ENCODE measurements around the gene TBL3.
"Not testable (repeated sequence)": the region's sequence is repeated elsewhere in the genome, so short reads cannot be mapped to it uniquely, and the experiment has no call there.

Gene TBL3

DNA sequence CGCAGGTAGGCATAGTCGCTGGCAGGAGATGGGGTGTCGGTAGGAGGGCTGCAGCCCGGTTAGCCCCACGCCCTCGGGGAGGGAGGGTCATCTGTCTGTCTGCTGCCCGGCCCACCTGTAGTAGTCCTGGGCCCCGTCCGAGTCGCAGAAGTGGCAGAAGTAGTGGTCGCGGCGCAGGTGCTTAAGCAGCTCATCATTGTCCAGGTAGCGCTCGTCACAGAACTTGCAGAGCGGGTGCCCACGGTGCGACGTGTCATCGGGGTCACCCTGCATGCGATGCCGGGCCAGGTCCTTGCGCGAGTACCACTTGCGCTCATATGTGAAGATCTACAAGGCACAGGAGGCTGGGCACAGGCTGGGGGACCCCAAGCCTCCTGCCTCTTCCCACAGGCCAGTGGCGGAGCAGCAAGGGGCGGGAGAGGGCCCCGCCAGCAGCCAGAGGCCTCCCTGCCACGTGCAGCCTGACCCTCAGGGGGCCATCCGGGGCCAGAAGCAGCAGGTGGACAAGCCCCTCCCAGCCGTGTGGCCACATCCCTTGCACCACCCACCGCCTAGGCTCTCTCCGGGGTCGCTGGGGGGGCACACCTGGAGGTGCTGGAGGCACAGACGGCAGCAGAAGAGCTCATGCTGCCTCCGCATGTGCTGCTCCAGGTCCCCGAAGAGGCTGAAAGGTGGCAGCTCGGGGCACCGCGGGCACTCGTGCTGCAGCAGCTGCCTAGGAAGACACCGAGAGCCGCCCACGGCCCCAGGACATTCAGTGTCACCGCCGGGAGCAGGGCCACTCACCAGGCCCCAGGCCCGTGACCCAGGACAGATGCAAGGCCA is 30.8 kb downstream of the TBL3 start:
- no peak for DNase-seq

DNA sequence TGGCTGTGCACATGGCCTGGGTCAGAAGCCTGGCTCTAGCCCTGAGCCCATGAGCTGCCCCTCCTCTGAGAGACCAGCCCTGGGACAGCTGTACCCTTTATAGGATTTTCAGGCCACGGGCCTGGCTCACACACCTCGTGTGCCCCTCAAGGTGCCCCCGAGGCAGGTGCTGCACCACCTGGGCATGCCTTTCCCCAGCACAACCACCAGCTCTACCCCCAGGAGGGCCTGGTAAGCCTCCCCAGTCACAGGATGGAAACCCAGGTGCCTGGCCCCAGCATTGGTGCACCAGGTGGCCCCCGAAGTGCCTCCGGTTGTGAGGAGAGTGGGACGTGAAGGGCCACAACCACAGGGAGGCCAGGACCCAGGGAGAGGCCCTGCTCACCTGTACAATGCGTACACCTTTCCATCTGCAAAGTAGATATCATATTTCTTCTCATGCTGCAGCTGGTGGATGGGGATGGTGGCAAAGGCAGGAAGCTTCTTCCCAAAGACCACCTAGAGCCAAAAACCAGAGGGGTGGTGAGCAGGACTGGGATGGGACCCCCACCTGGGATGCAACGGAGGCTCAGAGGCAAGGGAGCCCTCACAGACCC is 31.5 kb downstream of the TBL3 start:
- DNase-seq, result no peak

DNA sequence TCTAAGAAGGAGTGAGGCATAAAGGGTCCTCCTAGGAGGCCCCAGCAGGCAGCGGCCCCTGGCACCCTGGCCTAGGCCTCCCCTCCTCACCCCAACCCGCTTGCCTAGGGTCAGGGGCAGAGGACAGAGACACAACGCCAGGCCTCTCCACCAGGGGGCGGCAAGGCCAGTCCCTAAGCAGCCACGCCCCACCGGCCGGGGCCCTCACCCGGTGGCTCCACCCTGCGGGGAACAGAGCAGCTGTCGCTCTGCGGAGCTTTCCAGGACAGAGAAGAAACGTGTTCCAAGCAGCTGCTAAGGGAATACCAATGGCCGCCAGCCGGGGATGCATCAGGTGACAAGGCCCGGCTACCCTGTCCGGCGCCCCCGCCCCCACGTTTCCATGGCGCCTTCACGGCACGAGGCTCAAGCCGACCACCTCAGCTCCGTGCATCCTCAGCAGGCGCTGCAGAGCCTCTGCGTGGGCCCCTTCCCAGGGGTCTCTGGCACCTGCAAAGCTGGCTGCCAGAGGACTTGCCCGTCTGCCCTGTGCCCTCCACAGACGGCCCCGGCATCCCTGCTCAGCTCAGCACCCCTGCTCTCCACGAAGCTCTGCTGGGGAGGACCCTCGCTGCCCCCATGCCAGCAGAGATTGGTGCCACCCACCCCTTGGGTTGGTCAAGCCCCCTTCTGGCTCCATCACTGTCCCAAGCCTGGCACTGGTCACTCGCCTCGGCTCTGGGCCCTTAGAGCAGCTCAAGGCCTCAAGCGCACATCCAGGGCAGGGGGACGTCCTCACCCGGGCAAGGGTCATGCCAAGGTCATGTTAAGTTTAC is 32.2 kb downstream of the TBL3 start:
- peak; percentile 59 to 83 (median 79) for DNase-seq

DNA sequence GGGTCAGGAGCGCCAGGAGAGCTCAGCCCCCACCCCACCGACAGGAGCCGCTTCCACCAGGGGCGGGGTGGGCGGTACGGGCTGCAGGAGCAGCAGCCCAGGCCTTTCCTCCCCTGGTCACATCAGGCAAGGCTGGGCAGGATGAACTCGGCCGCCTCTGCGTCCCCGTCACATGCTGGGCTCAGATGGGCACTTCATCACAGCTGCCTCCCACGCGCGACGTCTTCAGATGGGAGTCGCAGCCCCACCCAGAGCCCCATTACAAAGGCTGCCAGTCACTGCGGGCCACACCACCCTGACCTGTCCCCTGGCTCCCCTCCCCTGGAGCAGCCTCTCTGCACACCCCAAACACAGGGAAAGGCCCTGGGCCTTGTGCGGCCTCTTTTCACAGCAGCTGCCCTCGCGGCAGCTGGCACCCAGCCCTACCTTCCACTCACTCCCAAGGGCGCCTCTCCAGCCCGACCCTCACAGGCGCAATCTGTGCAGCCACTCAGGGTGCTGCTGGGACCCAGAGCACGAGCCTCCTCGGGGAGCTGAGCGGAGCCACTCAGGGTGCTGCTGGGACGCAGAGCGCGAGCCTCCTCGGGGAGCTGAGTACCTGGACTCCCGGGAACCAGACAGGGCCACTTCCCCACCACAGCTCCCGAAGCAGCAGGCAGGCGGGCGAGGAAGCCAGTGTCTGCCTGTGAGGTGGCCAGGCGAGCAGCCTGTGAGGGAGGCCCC is 33.1 kb downstream of the TBL3 start:
- DNase-seq, result no peak

DNA sequence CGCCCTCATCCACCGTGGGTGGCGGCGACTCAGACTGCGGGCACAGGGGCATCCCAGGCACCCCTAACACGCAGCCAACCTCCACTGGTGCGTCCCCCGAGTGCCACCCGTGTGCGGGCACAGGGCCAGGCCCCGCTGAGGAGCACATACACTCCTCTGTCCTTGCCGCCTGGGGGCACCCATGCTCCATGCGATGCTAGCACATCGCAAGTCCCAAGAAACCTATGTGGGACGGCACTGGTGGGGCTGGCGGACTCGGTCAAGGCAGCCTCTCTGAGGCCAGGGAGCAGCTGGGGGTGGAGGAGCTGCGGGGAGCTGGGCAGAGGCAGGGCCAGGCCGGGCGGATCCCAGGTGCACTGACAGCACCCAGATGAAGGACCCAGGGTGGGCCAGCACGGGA is 33.8 kb downstream of the TBL3 start:
- DNase-seq, result no peak

DNA sequence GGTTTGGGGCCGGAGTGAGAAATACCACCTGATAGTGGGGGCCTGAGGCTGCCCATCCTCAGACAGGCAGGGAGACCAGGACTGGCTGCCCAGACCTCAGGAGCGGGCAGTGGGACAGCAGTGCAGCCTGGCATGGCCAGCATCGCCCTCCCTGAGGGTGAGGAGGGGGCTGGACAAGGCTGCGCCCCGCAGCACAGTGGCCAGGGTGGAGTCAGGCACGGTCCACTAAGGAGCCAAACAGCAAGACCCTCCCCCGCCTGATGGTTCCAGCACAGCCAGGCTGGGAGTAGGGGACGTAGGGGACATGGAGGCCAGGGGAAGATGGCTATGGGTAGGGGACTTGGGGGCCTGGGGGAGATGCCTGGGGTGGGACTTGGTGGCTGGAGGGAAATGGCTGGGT is 34.5 kb downstream of the TBL3 start:
- no peak for DNase-seq

DNA sequence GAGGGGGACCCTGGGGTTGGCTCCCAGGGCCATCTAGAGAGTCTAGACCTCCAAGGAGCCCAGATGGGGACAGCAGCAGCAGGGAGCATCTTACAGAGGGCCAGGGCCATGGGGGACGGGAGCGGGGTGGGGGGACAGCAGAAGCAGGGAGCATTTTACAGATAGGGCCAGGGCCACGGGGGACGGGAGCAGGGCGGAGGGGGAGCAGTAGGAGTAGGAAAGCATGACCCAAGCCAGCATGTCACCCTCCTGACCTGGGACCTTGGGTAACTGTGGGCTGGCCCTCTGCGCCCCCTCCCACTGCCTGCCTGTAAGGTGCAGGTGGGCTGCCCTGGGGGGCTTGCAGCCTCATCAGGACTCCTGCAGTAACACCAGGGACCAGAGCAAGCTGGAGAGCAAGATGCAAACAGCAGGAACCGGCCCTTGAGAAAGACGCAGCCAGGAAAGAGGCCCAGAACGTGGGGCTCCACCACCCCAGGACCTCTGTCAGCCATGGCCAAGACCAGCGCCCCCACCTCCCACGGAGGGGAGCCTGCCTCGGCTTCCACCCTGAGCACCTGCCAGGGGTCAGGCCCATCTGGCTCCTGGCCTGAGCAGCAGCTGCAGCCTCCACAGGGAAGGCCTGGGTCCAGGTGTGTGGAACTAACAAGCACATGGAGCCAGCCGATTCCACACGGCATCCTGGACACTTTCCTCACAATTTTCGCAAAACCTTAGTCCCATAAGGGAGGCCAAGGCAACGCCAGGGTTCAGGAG is 35.4 kb downstream of the TBL3 start:
- DNase-seq, result no peak

DNA sequence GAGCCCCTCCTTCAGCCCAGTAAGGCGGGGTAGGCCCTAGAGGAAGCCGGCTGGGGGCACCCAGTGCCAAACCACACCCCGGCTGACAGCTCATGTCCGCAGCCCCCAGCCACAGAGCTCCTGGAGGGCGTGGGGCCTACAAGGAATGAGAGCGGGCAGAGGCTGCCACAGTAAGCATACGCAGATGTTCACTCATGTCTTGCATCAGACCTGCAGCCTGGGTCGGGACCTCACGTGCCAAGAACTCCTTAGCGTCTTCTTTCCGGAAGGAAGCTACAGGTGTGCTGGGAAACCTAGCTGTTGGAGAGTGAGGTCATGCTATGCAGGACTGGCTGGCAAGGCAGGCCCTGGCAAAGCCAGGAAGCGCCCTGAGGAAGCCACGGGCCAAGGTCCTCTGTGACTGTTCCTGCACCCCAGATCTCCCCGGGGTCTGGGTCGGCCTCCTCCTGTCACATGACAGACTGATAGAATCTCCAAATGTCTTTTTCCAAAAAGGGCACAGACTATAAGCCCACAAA is 36.2 kb downstream of the TBL3 start:
- peak in 2 of 5 experiments; percentile 26 to 49 for DNase-seq

DNA sequence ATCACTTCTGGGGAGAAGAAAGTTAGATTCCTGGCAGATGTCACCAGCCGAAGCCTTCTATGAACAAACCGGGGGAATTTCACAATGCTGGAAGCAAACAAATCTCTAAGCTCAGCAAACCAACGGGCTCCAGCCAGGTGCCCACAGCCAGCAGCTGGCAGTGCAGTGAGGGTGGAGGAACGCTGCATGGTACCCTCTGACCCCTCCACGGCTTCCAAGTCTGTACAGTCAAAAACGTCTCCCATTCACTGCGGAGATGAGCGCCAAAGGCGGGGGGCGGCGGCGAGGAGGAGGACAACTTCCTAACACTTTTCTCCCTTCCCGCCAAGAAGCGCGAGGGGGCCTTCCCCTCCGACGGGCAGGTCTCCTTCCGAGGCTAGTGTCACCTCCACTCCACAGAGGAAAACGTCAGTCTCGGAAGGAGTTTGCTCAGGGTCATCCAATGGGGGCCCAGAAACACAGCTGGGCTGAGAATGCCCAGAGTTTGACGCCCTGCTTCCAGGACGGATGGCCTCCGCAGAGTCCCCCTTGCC is 36.8 kb downstream of the TBL3 start:
- peak in 2 of 5 experiments; percentile 28 to 43 for DNase-seq

DNA sequence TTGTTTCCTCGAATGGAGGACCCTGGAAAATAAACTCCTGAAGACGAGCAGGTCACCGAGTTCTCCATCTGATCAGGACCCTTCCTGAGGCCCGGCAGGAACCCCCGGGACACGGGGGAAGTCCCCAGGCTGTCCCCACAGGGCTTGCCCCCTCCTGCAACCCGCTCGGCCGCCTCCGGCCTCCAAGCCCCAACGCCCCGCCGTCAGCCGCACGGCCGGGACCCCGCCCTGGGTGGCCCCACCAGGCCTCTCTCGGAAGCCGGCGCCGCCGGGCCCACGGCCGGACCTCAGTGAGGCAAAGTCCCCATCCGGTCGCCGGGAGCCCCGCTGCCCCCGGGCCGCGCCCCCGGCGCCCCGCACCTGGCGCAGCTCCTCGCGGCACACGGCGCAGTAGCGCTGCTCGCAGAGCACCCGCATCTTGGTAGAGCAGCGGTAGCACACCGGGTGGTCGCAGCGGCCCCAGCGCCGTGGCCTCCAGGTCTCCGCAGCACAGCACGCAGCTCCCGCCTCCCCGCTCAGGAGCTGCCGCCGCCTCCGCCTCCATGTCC is 37.4 kb downstream of the TBL3 start:
- peak in 1 of 5 experiments; percentile 52 for DNase-seq

DNA sequence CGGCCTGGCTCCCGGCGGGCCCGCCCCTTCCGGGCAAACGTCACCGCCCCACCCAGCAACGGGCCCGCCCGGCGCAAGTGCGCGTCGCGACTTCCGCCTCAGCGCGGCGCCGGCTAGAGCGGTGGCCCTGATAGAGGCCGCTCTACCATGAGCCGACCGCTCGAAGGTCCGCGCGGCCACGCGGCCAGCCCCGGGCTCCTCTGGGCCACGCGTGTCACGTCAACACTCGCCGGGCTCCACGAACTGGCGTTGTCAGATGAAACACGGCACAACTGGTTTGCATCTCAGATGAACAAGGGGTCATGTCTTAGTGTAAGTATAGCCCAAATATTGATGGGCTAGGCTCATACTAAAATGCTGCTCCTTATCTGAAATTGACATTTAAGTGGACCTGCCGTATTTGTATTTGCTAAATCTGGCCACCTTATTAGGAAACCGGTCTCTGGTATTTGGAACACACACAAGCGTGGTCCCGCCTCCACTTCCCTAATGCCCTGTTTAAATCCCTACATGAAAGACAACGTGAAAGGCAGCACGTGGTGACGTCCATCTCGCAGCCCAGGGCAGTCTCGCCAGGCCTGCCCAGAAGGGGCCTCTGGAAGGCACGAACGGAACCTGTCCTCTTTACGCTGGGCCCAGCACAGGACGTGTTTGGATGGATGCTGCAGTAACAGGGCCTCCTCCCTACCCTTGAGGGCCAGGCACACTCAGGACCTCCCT is 38.1 kb downstream of the TBL3 start, which contains the start of gene ZNF598:
ZNF598 (minus strand) TSS at position 31 of the 720 bp plus-strand sequence.
- DNase-seq, result peak; percentile 56 to 88 (median 70)

DNA sequence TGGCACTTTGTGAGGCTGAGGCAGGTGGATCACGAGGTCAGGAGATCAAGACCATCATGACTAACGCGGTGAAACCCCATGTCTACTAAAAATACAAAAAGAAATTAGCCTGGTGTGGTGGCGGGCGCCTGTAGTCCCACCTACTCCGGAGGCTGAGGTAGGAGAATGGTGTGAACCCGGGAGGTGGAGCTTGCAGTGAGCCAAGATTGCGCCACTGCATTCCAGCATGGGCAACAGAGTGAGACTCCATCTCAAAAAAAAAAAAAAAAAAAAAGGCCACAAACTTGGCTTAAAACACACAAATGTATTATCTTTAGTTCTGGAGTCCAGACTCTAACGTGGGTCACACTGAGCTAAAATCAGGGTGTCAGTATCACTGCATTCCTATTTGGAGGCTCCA is 39.9 kb downstream of the TBL3 start:
- not testable (repeated sequence) for DNase-seq

DNA sequence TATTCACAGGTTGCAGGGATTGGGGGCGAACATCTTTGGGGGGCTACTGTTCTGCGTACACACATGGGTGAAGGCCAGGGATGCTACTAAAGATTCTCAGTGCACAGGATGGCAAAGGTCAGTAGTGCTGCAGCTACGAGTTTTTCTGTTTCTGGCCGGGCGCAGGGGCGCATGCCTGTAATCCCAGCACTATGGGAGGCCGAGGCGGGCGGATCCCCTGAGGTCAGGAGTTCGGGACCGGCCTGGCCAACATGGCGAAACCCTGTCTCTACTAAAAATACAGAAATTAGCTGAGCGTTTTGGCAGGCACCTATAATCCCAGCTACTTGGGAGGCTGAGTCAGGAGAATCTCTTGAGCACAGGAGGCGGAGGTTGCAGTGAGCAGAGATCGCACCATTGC is 41.7 kb downstream of the TBL3 start:
- DNase-seq, result no peak

DNA sequence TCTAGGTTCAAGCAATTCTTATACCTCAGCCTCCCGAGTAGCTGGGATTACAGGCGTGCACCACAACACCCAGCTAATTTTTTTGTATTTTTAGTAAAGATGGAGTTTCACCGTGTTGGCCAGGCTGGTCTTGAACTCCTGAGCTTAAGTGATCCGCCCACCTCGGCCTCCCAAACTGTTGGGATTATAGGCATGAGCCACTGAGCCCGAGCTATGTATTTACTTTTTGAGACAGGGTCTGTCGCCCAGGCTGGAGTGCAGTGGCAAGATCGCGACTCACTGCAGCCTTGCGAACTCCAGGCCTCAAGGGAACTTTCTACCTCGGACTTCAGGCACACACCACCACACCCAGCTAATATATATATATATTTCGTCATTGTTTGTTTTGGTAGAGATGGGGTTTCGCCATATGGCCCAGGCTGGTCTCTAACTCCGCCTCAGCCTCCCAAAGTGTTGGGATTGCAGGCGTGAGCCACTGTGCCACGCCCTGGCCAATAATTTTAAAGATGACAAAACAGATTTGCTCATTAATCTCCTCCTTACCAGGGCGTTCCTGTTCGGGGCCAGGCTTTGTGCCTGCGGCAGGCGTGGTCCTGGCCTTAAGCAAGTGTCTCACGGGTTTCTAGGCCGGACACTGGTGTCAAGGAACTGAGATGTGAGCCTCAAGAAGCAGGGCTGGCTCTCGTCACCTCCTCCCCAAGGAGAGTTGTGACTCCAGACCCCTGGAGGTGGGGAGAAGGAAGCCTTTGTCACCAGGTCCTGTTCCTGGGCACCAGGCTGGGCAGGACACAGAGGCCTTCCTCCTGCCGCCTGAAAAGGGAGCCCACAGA is 43.5 kb downstream of the TBL3 start:
- DNase-seq, result no peak

DNA sequence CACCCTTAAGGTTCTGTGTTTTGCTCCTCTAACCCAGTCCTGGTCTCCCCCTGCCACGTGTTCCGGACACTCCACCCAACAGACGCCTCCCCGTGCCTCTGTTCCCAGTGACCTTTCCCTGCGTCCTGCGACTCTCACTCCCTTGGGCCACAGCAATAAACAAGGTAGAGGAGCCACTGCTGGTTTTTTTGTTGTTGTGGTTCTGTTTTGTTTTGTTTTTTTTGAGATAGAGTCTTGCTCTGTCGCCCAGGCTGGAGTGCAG is 44.0 kb downstream of the TBL3 start:
- DNase-seq, result no peak

DNA sequence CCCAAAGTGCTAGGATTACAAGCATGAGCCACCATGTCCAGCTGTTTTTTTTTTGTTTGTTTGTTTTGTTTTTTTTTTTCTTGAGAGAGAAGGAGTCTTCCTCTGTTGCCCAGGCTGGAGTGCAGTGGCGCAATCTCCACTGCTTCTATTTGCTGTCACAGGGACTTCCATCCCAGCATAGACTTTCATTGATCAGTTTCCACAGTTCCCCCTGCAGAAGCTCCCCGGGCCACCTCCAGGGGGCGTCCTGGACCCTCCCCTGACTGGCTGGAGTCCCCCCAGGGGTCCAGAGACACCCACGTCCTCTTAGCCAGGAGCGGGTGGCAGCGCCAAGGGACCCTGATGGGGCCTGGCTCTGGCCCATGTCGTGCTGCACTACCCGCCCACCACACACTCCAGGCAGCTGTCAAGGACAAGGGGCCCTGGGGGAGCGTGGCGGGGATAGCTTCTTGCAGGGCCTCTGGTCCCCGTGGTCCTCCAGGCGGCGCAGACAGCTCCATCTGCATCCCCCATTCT is 44.6 kb downstream of the TBL3 start:
- no peak for DNase-seq

DNA sequence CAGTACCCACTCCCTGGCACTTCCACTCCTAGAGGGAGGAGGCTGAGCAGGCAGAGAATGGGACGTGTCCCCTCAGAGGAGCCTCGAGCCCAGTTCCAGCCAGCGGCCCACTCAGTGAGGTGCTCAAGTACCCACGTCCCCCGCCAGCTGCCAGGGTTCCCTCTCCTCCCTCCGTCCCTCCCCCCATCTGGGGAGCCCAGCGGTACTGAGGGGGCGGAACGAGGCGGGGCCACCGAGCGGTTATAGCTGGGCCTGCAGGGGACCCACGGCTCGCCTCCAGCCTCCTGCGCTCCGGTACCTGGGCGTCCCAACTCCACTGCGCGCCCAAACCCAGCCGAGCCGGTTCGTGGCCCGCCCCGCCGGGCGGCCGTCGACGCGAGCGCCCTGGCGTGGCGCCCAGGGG is 47.7 kb downstream of the TBL3 start, which contains the start of gene NPW:
NPW (plus strand) TSS at position 268 of the 403 bp plus-strand sequence.
- peak in 1 of 5 experiments; percentile 11 for DNase-seq

DNA sequence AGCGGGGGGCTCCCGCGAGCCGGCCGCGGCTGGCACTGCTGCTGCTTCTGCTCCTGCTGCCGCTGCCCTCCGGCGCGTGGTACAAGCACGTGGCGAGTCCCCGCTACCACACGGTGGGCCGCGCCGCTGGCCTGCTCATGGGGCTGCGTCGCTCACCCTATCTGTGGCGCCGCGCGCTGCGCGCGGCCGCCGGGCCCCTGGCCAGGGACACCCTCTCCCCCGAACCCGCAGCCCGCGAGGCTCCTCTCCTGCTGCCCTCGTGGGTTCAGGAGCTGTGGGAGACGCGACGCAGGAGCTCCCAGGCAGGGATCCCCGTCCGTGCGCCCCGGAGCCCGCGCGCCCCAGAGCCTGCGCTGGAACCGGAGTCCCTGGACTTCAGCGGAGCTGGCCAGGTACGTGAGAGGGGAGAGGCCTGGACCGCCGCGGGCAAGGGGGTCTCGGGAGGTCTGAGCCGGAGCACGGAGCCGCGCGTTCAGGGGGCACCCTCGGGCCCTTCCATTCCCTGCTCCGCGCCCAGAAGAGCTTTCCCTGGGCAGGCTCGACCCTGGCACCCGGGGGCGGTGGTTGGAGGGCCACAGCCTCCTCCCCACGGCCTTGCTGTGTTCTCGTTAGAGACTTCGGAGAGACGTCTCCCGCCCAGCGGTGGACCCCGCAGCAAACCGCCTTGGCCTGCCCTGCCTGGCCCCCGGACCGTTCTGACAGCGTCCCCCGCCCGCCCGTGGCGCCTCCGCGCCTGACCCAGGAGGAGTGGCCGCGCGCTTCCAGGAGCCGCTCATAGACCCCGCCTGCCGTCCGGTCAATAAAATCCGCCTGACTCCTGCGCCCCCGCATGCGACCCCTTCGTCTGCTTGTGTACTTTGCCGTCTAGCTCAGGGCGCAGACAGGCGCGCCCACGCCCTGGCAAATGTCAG is 48.3 kb downstream of the TBL3 start:
- peak in 1 of 5 experiments; percentile 13 for DNase-seq
